Upper lobe of left lung (tissue), 6 donors: Measurements from ENCODE around the gene FXYD5. TPM values are rescaled to one million over a fixed set of nuclear protein-coding genes. Genes with fewer than 3 reads are reported as not detected.

ENCODE experiments used
- ATAC-seq, 2 donors: fragments of 200-7000 bp; cut with Tn5 transposase; one replicate each; pipeline ENCODE4 v1.9.1; 2022; ENCODE audit warnings: mild to moderate bottlenecking in 2 of 2, moderate library complexity in 2 of 2; ENCODE audit not compliant: low FRiP score in 2 of 2
- DNase-seq, 2 donors: peaks; one replicate each; pipeline ENCODE4 v3.0.0-alpha.2; 2019 to 2020
- H3K27ac ChIP-seq, 4 donors: fragments of 200-600 bp; sonication (generic); one replicate each; pipeline ENCODE4 v1.5.1; 2016 to 2019
- H3K27me3 ChIP-seq, 4 donors: fragments of 200-600 bp; sonication (generic); one replicate each; pipeline ENCODE4 v1.5.1; 2017 to 2019
- H3K36me3 ChIP-seq, 4 donors: fragments of 200-600 bp; sonication (generic); one replicate each; pipeline ENCODE4 v1.5.1; 2016 to 2019
- H3K4me1 ChIP-seq, 4 donors: fragments of 200-600 bp; sonication (generic); one replicate each; pipeline ENCODE4 v1.5.1; 2018 to 2019
- H3K4me3 ChIP-seq, 4 donors: fragments of 200-600 bp; sonication (generic); one replicate each; pipeline ENCODE4 v1.5.1; 2017 to 2019; ENCODE audit warnings: mild to moderate bottlenecking in 2 of 4, moderate library complexity in 1 of 4
- H3K9me3 ChIP-seq, 4 donors: fragments of 200-600 bp; sonication (generic); one replicate each; pipeline ENCODE4 v1.5.1; 2018 to 2019
- CTCF ChIP-seq, 6 experiments: fragments of 450-650 bp in 4 of 6; fragments of 200-600 bp in 2 of 6; sonication (generic) in 2 of 6; IDR thresholded peaks; one replicate each; pipeline ENCODE4 v1.5.1; 2016 to 2019; ENCODE audit warnings: antibody characterized with exemption in 6 of 6
- EP300 ChIP-seq, 4 donors: sonication (generic); formaldehyde crosslinking; IDR thresholded peaks; one replicate each; pipeline ENCODE4 v1.5.1; 2017; ENCODE audit warnings: antibody characterized with exemption in 4 of 4, control low read depth in 2 of 4
- POLR2A ChIP-seq, 4 donors: fragments of 450-650 bp; IDR thresholded peaks; one replicate each; pipeline ENCODE4 v1.5.1; 2016 to 2017; ENCODE audit warnings: antibody characterized with exemption in 4 of 4, mild to moderate bottlenecking in 2 of 4
- POLR2AphosphoS5 ChIP-seq, 2 donors: sonication (generic); formaldehyde crosslinking; IDR thresholded peaks; one replicate each; pipeline ENCODE4 v1.5.1; 2017; ENCODE audit warnings: antibody characterized with exemption in 2 of 2
- WGBS, 2 donors: methylation state at CpG; one replicate each; pipeline ENCODE4 v1.1.5; 2017 to 2018; 5-methylcytosine and 5-hydroxymethylcytosine counted together
- small RNA-seq, 4 donors: library from RNA; depleted of rRNA; stranded (forward); fragments of <200 nt; gene quantifications; one replicate each; pipeline ENCODE3, GENCODE V24; 2016
- total RNA-seq, 6 donors: library from RNA; depleted of rRNA in 4 of 6; stranded (reverse); fragments of >200 nt in 4 of 6; gene quantifications; one replicate each; pipeline versions ENCODE4 v1.1.0 to v1.2.1, GENCODE V29; 2016 to 2021
- donor health status: DM: no; HTN: no; CAD: no; lungs with moderate emphysema.
- donor health status: DM: no; HTN: yes; CAD: no; lungs with severe emphysema.

The FXYD5 gene
- total RNA-seq, 6 donors from 2014 or later = 40.4 to 153 (median 91.8) TPM

- H3K27ac ChIP-seq = peak overlapping the region in 2 of 4 donors; percentile 9 to 44
- DNase-seq (no peak), ATAC-seq (no peak)
- no peaks in the 10 kb centered on the region for H3K27me3 ChIP-seq
- peaks cover 33 to 56% (median 41%) of the 10 kb centered on the region in 4 donors for H3K4me1 ChIP-seq
- no peaks in the 10 kb centered on the region for H3K9me3 ChIP-seq
- no peaks in the 10 kb centered on the region for H3K36me3 ChIP-seq
- WGBS, 2 donors = 72 to 76% methylated on average over 8 of the region's 8 CpGs
- TF ChIP-seq POLR2A (IDR thresholded peaks at IDR 0.05) = no peak
- no peak for TF ChIP-seq POLR2AphosphoS5 (IDR thresholded peaks at IDR 0.05)
- TF ChIP-seq EP300 (IDR thresholded peaks at IDR 0.05) = no peak
- TF ChIP-seq CTCF (IDR thresholded peaks at IDR 0.05) = no peak
- H3K4me3 ChIP-seq = no peak overlapping the region
These were observed 61.7 kb downstream of the FXYD5 start for GRCh38 chr19:35216016-35216832.

GRCh38 chr19:35216833-35217648, 62.5 kb downstream of the FXYD5 start:
- peak in 1 of 2 donors; percentile 54 for DNase-seq

GRCh38 chr19:35217649-35217990, 63.1 kb downstream of the FXYD5 start:
- DNase-seq (no peak), ATAC-seq (no peak)
- TF ChIP-seq CTCF (IDR thresholded peaks at IDR 0.05) (no peak), EP300 (IDR thresholded peaks at IDR 0.05) (no peak), POLR2A (IDR thresholded peaks at IDR 0.05) (no peak), POLR2AphosphoS5 (IDR thresholded peaks at IDR 0.05) (no peak)
- peaks cover 19 to 50% (median 27%) of the 10 kb centered on the region in 4 donors for H3K4me1 ChIP-seq
- H3K27ac ChIP-seq = peak overlapping the region in 2 of 4 donors; percentile 40 to 44
- H3K9me3 ChIP-seq = no peaks in the 10 kb centered on the region
- H3K27me3 ChIP-seq = no peaks in the 10 kb centered on the region
- H3K36me3 ChIP-seq = no peaks in the 10 kb centered on the region
- no peak overlapping the region for H3K4me3 ChIP-seq

More at GRCh38 chr19:35216833-35217648, 62.5 kb downstream of the FXYD5 start:
- Histone ChIP-seq H3K36me3 (no peaks in the 10 kb centered on the region), H3K27me3 (no peaks in the 10 kb centered on the region), H3K4me3 (no peak overlapping the region), H3K27ac (peak overlapping the region in 2 of 4 donors; percentile 40 to 44), H3K4me1 (peaks cover 24 to 56% (median 33%) of the 10 kb centered on the region in 4 donors), H3K9me3 (no peaks in the 10 kb centered on the region)
- 51 to 57% methylated on average over 2 to 3 of the region's 3 CpGs for WGBS, 2 donors
- peak in 1 of 2 donors; percentile 71 for ATAC-seq
- TF ChIP-seq EP300 (IDR thresholded peaks at IDR 0.05) (peak in 1 of 4 donors; percentile 26), CTCF (IDR thresholded peaks at IDR 0.05) (no peak), POLR2A (IDR thresholded peaks at IDR 0.05) (no peak)

GRCh38 chr19:35219008-35219407, 64.5 kb downstream of the FXYD5 start:
- Histone ChIP-seq H3K27ac (no peak overlapping the region), H3K4me1 (peaks cover 6 to 36% (median 13%) of the 10 kb centered on the region in 4 donors), H3K36me3 (no peaks in the 10 kb centered on the region), H3K4me3 (no peak overlapping the region), H3K9me3 (no peaks in the 10 kb centered on the region), H3K27me3 (no peaks in the 10 kb centered on the region)
- DNase-seq (no peak), ATAC-seq (no peak)
- TF ChIP-seq CTCF (IDR thresholded peaks at IDR 0.05) = no peak
- TF ChIP-seq POLR2A (IDR thresholded peaks at IDR 0.05) = no peak
- no peak for TF ChIP-seq EP300 (IDR thresholded peaks at IDR 0.05)
- no peak for TF ChIP-seq POLR2AphosphoS5 (IDR thresholded peaks at IDR 0.05)
- WGBS, 2 donors = 87 to 100% methylated on average over 1 of the region's 1 CpG

Small RNA genes lying within 50 kb of the gene (small RNA-seq; reads per million reads assigned to genes)
- gene AC020907.2 = 0 reads per million in 4 donors

Other genes starting within 250 kb of the FXYD5 start
- 10 to 100 TPM in 1 of 6 donors, 1 to 10 TPM in 5; 2.1 to 15.7 (median 3.2) TPM for gene ZNF30, start 227.8 kb upstream of the FXYD5 start, total RNA-seq
- 10 to 100 TPM in 3 of 6 donors, 1 to 10 TPM in 3; 8.3 to 14.5 (median 9.8) TPM for gene ZNF792, start 190.5 kb upstream of the FXYD5 start, total RNA-seq
- gene GRAMD1A, start 154.4 kb upstream of the FXYD5 start, total RNA-seq = 100 to 1,000 TPM in 4 of 6 donors, 10 to 100 TPM in 2; 85.1 to 206 (median 119) TPM
- 10 to 100 TPM in 1 of 6 donors, 1 to 10 TPM in 5; 2.9 to 13.1 (median 6.9) TPM for gene SCN1B, start 124.3 kb upstream of the FXYD5 start, total RNA-seq
- 10 to 100 TPM; 15.9 to 54.5 (median 41.1) TPM for gene HPN, start 113.0 kb upstream of the FXYD5 start, total RNA-seq
- gene FXYD3, start 38.9 kb upstream of the FXYD5 start, total RNA-seq = 100 to 1,000 TPM in 5 of 6 donors, 10 to 100 TPM in 1; 94.3 to 236 (median 195) TPM
- 10 to 100 TPM in 2 of 6 donors, 1 to 10 TPM in 4; 3.3 to 25.3 (median 7.1) TPM for gene LGI4, start 19.7 kb upstream of the FXYD5 start, total RNA-seq
- 10 to 100 TPM in 4 of 6 donors, 1 to 10 TPM in 2; 3.8 to 64.9 (median 25.2) TPM for gene FXYD1, start 15.9 kb upstream of the FXYD5 start, total RNA-seq
- gene FXYD7, start 11.5 kb upstream of the FXYD5 start, total RNA-seq = under 1 TPM in 1 of 6 donors, not detected in 5; 0.34 TPM
- gene FAM187B, start 74.0 kb downstream of the FXYD5 start, total RNA-seq = not detected
- 100 to 1,000 TPM in 1 of 6 donors, 10 to 100 TPM in 5; 54.5 to 151 (median 76.5) TPM for gene LSR, start 94.3 kb downstream of the FXYD5 start, total RNA-seq
- gene USF2, start 114.2 kb downstream of the FXYD5 start, total RNA-seq = 100 to 1,000 TPM in 5 of 6 donors, 10 to 100 TPM in 1; 96.7 to 289 (median 175) TPM
- gene HAMP, start 127.8 kb downstream of the FXYD5 start, total RNA-seq = 1 to 10 TPM in 1 of 6 donors, under 1 TPM in 3, not detected in 2; 0.46 to 8.4 (median 0.76) TPM
- 1 to 10 TPM in 2 of 6 donors, under 1 TPM in 2, not detected in 2; 0.51 to 6.2 (median 2.2) TPM for gene MAG, start 137.4 kb downstream of the FXYD5 start, total RNA-seq
- gene CD22, start 174.5 kb downstream of the FXYD5 start, total RNA-seq = 10 to 100 TPM in 5 of 6 donors, 1 to 10 TPM in 1; 8.8 to 36.7 (median 24.7) TPM
- gene FFAR1, start 193.2 kb downstream of the FXYD5 start, total RNA-seq = under 1 TPM in 1 of 6 donors, not detected in 5; 0.17 TPM
- gene FFAR3, start 203.7 kb downstream of the FXYD5 start, total RNA-seq = under 1 TPM in 1 of 6 donors, not detected in 5; 0.24 TPM
- under 1 TPM in 2 of 6 donors, not detected in 4; 0.14 to 0.17 TPM for gene GPR42, start 216.3 kb downstream of the FXYD5 start, total RNA-seq